HG03575 (cell line): ENCODE measurements around the gene SHANK1.
"Not testable (repeated sequence)": the region's sequence is repeated elsewhere in the genome, so short reads cannot be mapped to it uniquely, and the experiment has no call there.

ENCODE experiments used
- ATAC-seq: cut with Tn5 transposase; IDR thresholded peaks from one replicate; pipeline ENCODE4 v1.9.1; 2021; ENCODE audit not compliant: unreplicated experiment, insufficient number of reproducible peaks, low FRiP score; ENCODE audit errors: extremely low read depth

SHANK1 gene

GRCh38 chr19:50626795-50627194 lies 92.8 kb downstream of the SHANK1 start:
- ATAC-seq = no peak

GRCh38 chr19:50626011-50626410 lies 93.6 kb downstream of the SHANK1 start:
- no peak for ATAC-seq

DNA sequence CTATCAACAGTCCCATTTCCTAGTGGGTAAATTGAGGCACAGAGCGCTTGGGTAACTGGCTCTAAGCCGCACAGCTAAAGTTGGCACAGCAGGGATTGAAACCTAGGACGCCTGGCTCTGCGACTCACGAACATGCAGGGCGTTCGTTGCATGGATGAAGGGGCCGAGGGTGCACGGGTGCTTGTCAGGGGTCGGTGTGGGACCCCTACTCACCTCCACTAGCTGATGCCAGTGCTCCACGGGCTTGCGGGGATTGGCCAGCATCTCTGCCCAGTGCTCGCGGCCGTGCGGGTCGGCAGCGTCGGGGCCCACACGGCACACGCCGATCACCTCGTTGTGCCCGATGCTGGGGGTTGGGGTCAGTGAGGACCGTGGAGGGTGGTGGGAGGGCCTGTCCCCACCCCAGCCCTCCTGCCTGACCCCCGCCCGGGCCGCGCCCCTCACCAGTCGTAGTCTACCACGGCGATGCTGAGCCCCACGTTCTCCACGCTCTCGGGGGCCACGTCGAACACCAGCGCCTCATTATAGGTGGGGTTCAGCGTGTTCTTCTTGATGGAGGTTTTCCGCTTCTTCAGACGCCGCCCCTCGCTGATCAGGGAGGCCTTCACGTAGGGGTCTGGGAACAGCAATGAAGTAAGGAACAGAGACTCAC lies 94.5 kb downstream of the SHANK1 start:
- ATAC-seq = no peak

- ATAC-seq = not testable (repeated sequence)
Measured at GRCh38 chr19:50620394-50620906, 99.2 kb downstream of the SHANK1 start.

- ATAC-seq = not testable (repeated sequence)
Measured at GRCh38 chr19:50619184-50619583, 100.4 kb downstream of the SHANK1 start.

DNA sequence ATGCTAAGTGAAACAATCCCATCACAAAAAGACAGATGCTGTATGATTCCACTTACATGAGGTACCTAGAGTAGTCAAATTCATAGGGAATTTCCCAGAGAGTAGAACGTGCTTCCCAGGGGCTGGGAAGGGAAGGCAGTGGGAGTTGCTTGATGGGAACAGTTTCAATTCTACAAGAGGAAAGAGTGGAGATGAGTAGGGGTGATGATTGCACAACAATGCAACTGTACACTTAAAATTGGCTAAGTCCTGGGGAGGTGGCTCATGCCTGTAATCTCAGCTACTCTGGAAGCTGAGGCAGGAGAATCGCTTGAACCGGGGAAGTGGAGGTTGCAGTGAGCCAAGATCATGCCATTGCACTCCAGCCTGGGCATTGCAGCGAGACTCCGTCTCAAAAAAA lies 101.2 kb downstream of the SHANK1 start:
- not testable (repeated sequence) for ATAC-seq

DNA sequence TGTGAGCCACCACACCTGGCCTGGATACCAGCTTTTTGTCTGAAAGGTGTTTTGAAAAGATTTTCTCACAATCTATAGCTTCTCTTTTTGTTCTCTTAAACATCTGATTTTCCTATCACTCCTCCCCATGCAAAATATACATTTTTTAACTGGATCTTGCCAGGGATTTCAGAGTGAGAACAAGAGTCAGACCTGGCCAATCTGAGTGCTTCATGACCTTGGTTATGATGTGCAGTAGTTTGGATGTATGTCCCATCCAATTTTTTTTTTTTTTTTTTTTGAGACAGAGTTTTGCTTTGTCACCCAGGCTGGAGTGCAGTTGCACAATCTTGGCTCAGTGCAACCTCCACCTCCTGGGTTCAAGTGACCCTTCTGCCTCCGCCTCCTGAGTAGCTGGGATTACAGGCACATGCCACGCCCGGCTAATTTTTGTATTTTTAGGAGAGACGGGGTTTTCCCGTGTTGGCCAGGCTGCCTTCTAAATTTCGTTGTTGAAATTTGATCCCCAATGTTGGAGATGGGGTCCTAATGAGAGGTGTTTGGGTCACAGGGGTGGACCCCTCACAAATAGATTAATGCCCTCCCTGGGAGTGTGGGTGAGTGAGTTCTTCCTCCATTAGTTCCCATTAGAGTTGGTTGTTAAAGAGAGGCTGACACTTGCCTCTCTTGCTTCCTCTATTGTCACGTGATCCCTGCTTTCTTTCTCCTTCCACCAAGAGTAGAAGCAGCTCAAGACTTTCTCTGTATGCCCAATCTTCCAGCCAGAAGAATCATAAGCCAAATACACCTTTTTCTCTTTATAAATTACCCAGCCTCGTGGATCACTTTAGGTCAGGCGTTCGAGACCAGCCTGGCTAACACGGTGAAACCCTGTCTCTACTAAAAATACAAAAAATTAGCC lies 106.8 kb downstream of the SHANK1 start:
- not testable (repeated sequence) for ATAC-seq
